Measurements from ENCODE around the gene PSEN2.

- no peak for TF ChIP-seq MAX (IDR thresholded peaks at IDR 0.05; ENCODE audit: insufficient read depth, insufficient read length)
- no peak for TF ChIP-seq POLR2A (IDR thresholded peaks at IDR 0.05; ENCODE audit: low read depth, low read length)
- TF ChIP-seq, protein P1, sequence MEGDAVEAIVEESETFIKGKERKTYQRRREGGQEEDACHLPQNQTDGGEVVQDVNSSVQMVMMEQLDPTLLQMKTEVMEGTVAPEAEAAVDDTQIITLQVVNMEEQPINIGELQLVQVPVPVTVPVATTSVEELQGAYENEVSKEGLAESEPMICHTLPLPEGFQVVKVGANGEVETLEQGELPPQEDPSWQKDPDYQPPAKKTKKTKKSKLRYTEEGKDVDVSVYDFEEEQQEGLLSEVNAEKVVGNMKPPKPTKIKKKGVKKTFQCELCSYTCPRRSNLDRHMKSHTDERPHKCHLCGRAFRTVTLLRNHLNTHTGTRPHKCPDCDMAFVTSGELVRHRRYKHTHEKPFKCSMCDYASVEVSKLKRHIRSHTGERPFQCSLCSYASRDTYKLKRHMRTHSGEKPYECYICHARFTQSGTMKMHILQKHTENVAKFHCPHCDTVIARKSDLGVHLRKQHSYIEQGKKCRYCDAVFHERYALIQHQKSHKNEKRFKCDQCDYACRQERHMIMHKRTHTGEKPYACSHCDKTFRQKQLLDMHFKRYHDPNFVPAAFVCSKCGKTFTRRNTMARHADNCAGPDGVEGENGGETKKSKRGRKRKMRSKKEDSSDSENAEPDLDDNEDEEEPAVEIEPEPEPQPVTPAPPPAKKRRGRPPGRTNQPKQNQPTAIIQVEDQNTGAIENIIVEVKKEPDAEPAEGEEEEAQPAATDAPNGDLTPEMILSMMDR (IDR thresholded peaks at IDR 0.05; ENCODE audit: extremely low read depth in 1 of 2, insufficient read depth in 1 of 2, low read depth in 1 of 2, low read length in 2 of 2), result no peak
- no peak for TF ChIP-seq MYC (IDR thresholded peaks at IDR 0.05; ENCODE audit: low read depth, low read length)
- TF ChIP-seq EZH2 (IDR thresholded peaks at IDR 0.05; ENCODE audit: borderline replicate concordance, low read depth, low read length, severe bottlenecking), result no peak
- TF ChIP-seq POLR2AphosphoS5 (IDR thresholded peaks at IDR 0.05; ENCODE audit: insufficient read depth, low read depth, low read length), result no peak
- no peak for TF ChIP-seq GATA2 (IDR thresholded peaks at IDR 0.05; ENCODE audit: insufficient read depth, insufficient read length, low read depth, low read length)
These were observed 1.4 kb downstream of the PSEN2 start for GRCh38 chr1:226871636-226872327.
